A673 (cell line): ENCODE data around the gene NPIPB4. TPM values are rescaled to one million over a fixed set of nuclear protein-coding genes. Genes with fewer than 3 reads are reported as not detected.
"Not testable (repeated sequence)": the region's sequence is repeated elsewhere in the genome, so short reads cannot be mapped to it uniquely, and the experiment has no call there.

ENCODE experiments used
- Bru-seq: library from RNA; stranded (reverse); fragments of 400-500 nt; gene quantifications from one replicate; lab custom pipeline; 2021; lab: Mats Ljungman, UMichigan
- BruChase-seq, 2 experiments: library from RNA; stranded (reverse); fragments of 400-500 nt; gene quantifications; one replicate each; lab custom pipeline; 2021; lab: Mats Ljungman, UMichigan
- BruUV-seq: library from RNA; stranded (reverse); fragments of 400-500 nt; replicated peaks from 2 replicates; lab custom pipeline; 2021; lab: Mats Ljungman, UMichigan
- CTCF ChIA-PET: fragments of 300-600 bp; sonication (Branson Sonifier 250); formaldehyde crosslinking; loops from one replicate; lab custom pipeline; 2022; ENCODE audit warnings: antibody characterized with exemption; lab: Charles Lee
- POLR2A ChIA-PET: fragments of 300-600 bp; sonication (Branson Sonifier 250); formaldehyde crosslinking; loops from one replicate; lab custom pipeline; 2022; ENCODE audit warnings: antibody characterized with exemption; ENCODE audit not compliant: low non-redundant PET; lab: Charles Lee
- DNase-seq: peaks from one replicate; pipeline ENCODE4 v3.0.0-alpha.2; 2015; ENCODE audit warnings: low spot score
- H3K27ac ChIP-seq: fragments of 200-600 bp; sonication (generic); 2 replicates; pipeline ENCODE4 v1.5.1; 2016; ENCODE audit warnings: mixed run types, low read depth, mild to moderate bottlenecking, mixed read lengths, antibody characterized with exemption, low read length; ENCODE audit not compliant: poor library complexity, severe bottlenecking
- H3K27me3 ChIP-seq: fragments of 200-600 bp; sonication (generic); replicated peaks from 2 replicates; pipeline ENCODE4 v1.6.1; 2017; ENCODE audit warnings: mixed run types, low read depth, mild to moderate bottlenecking, mixed read lengths, antibody characterized with exemption, low read length; ENCODE audit not compliant: insufficient read depth, poor library complexity
- H3K36me3 ChIP-seq: fragments of 200-600 bp; sonication (generic); 2 replicates; pipeline ENCODE4 v1.6.1; 2016; ENCODE audit warnings: mixed run types, mild to moderate bottlenecking, mixed read lengths, antibody characterized with exemption, low read length; ENCODE audit not compliant: insufficient read depth, poor library complexity, severe bottlenecking
- H3K4me1 ChIP-seq: fragments of 200-600 bp; sonication (generic); 2 replicates; pipeline ENCODE4 v1.6.1; 2017; ENCODE audit warnings: mixed run types, mild to moderate bottlenecking, mixed read lengths, antibody characterized with exemption, low read length; ENCODE audit not compliant: insufficient read depth, poor library complexity, severe bottlenecking
- H3K4me3 ChIP-seq: fragments of 200-600 bp; sonication (generic); 2 replicates; pipeline ENCODE4 v1.5.1; 2016; ENCODE audit warnings: low read depth, mixed run types, mild to moderate bottlenecking, mixed read lengths, low read length; ENCODE audit not compliant: poor library complexity, severe bottlenecking
- H3K9me3 ChIP-seq: fragments of 200-600 bp; sonication (generic); 2 replicates; pipeline ENCODE4 v1.6.1; 2016; ENCODE audit warnings: mixed run types, low read depth, mild to moderate bottlenecking, mixed read lengths, antibody characterized with exemption, low read length; ENCODE audit not compliant: poor library complexity, severe bottlenecking
- intact Hi-C: fragments of 100-400 bp; cut with micrococcal nuclease; formaldehyde crosslinking; loops from one replicate; pipeline ENCODE4 v1.10.0; 2022; ENCODE audit not compliant: unreplicated experiment
- long read RNA-seq: library from polyadenylated mRNA; stranded (forward); transcript quantifications from one replicate; pipeline ENCODE4 v2.0.0, GENCODE V29; 2022
- total RNA-seq: library from RNA; stranded (reverse); gene quantifications from 2 replicates; pipeline ENCODE4 v1.2.3, GENCODE V29; 2021

Gene NPIPB4
- total RNA-seq (159 and 163 TPM in 2 replicates), Bru-seq, nascent RNA (percentile 55 among the genes with signal in this experiment), BruChase-seq, experiment 1, labeled RNA remaining after a 2-hour chase (percentile 67 among the genes with signal in this experiment), BruChase-seq, experiment 2, labeled RNA remaining after a 6-hour chase (percentile 72 among the genes with signal in this experiment)
- long read RNA-seq, partial matches to known transcripts, result 1 of 4 reads
- long read RNA-seq, other reads (novel, unspliced or antisense), result 3 of 4 reads

GRCh38 chr16:21857656-21858055 lies at the start of gene NPIPB4:
Gene NPIPB4, minus strand, starts transcription at chr16:21857756. Its CDS starts 378 bp downstream, at chr16:21857378.
- BruUV-seq, intact Hi-C loops: not testable (repeated sequence)

DNA sequence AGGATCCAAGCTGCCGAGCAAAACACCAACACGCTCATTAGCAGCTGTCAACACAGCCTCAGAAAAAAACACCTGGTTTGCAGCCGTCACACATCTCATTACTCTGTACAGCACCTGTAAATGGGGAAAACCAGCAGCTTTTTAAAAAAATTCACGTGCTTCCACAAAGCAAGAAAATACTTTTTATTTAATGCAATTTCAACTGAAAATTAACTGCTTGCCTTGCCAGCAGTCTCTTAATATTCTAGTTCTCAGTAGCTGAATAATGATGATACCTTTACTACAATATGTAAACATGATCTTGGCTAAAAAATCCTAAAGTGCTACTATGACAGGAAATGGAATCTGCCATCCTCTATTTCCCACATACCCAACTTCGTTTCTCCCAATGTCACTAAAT lies 41.4 kb upstream of the NPIPB4 start:
- intact Hi-C loops, CTCF ChIA-PET, BruUV-seq: not testable (repeated sequence)

More at GRCh38 chr16:21857656-21858055, at the start of gene NPIPB4:
- H3K4me1 ChIP-seq, H3K27ac ChIP-seq, H3K36me3 ChIP-seq, H3K4me3 ChIP-seq, DNase-seq, POLR2A ChIA-PET, H3K9me3 ChIP-seq, CTCF ChIA-PET, H3K27me3 ChIP-seq: not testable (repeated sequence)

DNA sequence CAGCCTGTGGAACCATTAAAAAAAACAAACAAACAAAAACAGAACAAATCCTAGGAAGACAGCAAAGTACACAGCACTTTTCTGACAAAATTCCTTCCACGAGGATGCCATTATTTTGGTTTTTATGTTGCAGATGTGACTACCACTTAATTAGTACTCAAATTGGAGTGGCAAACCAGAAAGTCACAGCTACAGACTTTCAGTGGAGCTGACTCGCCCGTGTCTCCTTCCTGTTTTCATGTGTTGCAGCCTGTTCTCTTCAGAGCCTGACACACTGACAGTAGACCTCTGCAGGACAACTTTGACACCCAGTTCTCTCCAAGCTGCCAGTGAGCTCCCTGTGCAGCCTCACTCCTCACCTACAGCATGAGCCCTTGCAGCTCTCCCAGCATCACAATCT lies 24.4 kb upstream of the NPIPB4 start:
- H3K4me3 ChIP-seq, CTCF ChIA-PET, H3K4me1 ChIP-seq, H3K36me3 ChIP-seq, H3K27ac ChIP-seq, DNase-seq, POLR2A ChIA-PET, H3K9me3 ChIP-seq, BruUV-seq, H3K27me3 ChIP-seq, intact Hi-C loops: not testable (repeated sequence)

More for the DNA sequence above, 41.4 kb upstream of the NPIPB4 start:
- H3K27ac ChIP-seq, DNase-seq, H3K4me3 ChIP-seq, H3K4me1 ChIP-seq, H3K27me3 ChIP-seq, POLR2A ChIA-PET, H3K36me3 ChIP-seq, H3K9me3 ChIP-seq: not testable (repeated sequence)

DNA sequence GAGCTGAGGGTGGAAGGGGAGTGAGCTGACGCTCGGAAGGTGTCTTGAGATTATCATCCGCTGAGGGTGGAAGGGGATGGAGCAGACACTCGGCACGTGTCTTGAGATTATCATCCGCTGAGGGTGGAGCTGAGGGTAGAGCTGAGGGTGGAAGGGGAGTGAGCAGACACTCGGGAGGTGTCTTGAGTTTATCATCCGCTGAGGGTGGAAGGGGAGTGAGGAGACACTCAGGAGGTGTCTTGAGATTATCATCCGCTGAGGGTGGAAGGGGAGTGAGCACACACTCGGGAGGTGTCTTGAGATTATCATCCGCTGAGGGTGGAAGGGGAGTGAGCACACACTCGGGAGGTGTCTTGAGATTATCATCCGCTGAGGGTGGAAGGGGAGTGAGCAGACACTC lies 20.4 kb downstream of the NPIPB4 start:
- H3K27ac ChIP-seq, DNase-seq, H3K4me1 ChIP-seq, H3K9me3 ChIP-seq, POLR2A ChIA-PET, CTCF ChIA-PET, intact Hi-C loops, H3K27me3 ChIP-seq, H3K36me3 ChIP-seq, H3K4me3 ChIP-seq: not testable (repeated sequence)
- TSS peak; percentile 21 for BruUV-seq

DNA sequence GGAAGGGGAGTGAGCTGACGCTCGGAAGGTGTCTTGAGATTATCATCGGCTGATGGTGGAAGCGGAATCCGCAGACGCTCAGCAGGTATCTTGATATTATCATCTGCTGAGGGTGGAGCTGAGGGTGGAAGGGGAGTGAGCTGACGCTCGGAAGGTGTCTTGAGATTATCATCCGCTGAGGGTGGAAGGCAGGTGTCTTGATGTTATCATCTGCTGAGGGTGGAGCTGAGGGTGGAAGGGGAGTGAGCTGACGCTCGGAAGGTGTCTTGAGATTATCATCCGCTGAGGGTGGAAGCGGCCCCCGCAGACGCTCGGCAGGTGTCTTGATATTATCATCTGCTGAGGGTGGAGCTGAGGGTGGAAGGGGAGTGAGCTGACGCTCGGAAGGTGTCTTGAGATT lies 21.2 kb downstream of the NPIPB4 start:
- DNase-seq, H3K4me3 ChIP-seq, intact Hi-C loops, CTCF ChIA-PET, H3K27ac ChIP-seq, H3K9me3 ChIP-seq, BruUV-seq, H3K27me3 ChIP-seq, H3K4me1 ChIP-seq, POLR2A ChIA-PET, H3K36me3 ChIP-seq: not testable (repeated sequence)

GRCh38 chr16:21835747-21836146 lies 21.8 kb downstream of the NPIPB4 start:
- H3K27me3 ChIP-seq, CTCF ChIA-PET, H3K36me3 ChIP-seq, H3K27ac ChIP-seq, H3K4me3 ChIP-seq, DNase-seq, H3K9me3 ChIP-seq, H3K4me1 ChIP-seq, intact Hi-C loops, POLR2A ChIA-PET: not testable (repeated sequence)
- BruUV-seq, result TSS peak; percentile 65

DNA sequence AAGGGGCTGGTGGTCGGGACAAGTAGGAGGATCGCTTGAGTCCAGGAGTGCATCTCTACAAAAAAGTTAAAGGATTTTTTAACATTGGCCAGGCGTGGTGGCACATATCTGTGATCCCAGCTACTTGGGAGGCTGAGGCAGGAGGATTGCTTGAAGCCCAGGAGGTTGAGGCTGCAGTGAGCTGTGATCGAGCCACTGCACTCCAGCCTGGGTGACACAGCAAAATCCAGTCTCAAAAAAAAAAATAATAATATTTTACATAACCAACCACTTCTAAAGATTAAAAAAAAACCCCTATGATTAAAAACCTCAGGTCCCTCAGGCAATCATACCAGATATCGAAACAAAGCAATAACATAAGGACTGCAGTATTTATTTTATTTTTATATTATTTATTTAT lies 23.3 kb downstream of the NPIPB4 start:
- DNase-seq, H3K36me3 ChIP-seq, H3K27ac ChIP-seq, H3K4me3 ChIP-seq, H3K9me3 ChIP-seq, CTCF ChIA-PET, POLR2A ChIA-PET, H3K4me1 ChIP-seq, H3K27me3 ChIP-seq, BruUV-seq, intact Hi-C loops: not testable (repeated sequence)
